D721Med (cell line): Measurements from ENCODE around the gene RIMS4.

Experiments
- DNase-seq: peaks from one replicate; pipeline ENCODE4 v3.0.0; 2011; ENCODE audit warnings: low spot score; ENCODE audit not compliant: insufficient read length
- FAIRE-seq: peaks from 2 replicates; lab custom pipeline; 2011; peaks lifted over from hg19 to GRCh38; lab: Jason Lieb, UNC
- TF ChIP-seq, protein P1 (sequence below): IDR thresholded peaks from 2 replicates; pipeline ENCODE4 v1.5.1; 2012; ENCODE audit warnings: mild to moderate bottlenecking, control low read depth; ENCODE audit not compliant: insufficient read depth; ENCODE audit errors: missing control alignments

RIMS4 gene

DNA sequence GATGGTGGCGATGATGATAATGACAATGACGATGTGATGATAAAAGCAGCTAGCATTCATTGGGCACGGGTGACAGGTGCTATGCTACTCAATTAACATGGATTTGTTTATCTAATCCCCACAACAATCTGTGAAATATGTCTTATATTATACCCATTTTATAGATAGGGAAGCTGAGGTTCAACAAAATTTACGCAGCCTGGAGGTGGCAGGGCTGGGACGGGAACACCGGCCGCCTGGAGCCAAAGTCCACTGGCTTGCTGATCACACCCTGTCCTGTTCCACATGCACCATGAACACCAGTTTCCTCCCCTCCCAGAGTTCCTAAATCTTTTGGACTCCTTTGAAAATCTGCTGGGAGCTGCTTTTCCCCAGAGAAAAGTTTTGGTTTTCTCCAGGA is 23.0 kb downstream of the RIMS4 start:
- no peak for FAIRE-seq
- TF ChIP-seq, protein P1, sequence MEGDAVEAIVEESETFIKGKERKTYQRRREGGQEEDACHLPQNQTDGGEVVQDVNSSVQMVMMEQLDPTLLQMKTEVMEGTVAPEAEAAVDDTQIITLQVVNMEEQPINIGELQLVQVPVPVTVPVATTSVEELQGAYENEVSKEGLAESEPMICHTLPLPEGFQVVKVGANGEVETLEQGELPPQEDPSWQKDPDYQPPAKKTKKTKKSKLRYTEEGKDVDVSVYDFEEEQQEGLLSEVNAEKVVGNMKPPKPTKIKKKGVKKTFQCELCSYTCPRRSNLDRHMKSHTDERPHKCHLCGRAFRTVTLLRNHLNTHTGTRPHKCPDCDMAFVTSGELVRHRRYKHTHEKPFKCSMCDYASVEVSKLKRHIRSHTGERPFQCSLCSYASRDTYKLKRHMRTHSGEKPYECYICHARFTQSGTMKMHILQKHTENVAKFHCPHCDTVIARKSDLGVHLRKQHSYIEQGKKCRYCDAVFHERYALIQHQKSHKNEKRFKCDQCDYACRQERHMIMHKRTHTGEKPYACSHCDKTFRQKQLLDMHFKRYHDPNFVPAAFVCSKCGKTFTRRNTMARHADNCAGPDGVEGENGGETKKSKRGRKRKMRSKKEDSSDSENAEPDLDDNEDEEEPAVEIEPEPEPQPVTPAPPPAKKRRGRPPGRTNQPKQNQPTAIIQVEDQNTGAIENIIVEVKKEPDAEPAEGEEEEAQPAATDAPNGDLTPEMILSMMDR, result no peak
- DNase-seq, result no peak

DNA sequence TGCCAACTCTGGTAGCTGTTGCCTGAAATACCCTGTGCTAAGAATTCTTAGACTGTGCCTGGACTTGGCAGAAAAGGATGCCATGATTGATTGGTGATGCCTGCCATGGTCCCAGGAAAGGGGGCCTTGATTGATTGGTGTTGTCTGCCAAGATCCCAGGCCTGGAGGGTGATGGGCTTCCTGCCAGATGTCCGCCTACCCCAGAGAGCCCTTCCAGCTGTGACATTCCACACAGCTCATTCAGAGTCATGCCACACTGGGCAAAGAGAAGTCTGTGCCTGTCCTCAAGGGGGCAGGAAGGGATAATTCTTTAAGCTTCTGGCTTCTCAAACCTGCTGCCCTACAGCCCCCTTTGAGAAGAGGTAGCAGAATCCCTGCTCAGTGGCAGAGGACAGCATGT is 24.6 kb downstream of the RIMS4 start:
- no peak for DNase-seq
- TF ChIP-seq, protein P1, result peak; percentile 16
- FAIRE-seq, result no peak

DNA sequence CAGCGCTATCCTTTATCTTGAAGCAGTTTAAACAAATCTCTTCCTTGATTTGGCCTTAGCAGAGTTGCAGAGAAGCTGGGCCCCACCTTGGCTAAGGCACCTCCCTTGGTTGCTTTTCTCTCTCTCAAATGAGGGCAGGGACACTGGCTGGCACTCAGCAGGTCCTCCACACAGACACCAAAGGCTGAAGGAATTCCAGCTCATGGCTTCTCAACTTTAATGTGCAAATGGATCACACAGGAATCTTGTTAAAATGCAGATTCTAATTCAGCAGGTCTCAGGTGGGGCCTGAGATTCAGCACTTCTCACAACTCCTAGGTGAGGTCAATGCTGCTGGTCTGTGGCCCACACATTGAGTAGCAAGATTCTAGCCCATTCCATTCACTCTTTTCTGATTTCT is 25.7 kb downstream of the RIMS4 start:
- DNase-seq, result no peak
- no peak for FAIRE-seq
- TF ChIP-seq, protein P1, result no peak

DNA sequence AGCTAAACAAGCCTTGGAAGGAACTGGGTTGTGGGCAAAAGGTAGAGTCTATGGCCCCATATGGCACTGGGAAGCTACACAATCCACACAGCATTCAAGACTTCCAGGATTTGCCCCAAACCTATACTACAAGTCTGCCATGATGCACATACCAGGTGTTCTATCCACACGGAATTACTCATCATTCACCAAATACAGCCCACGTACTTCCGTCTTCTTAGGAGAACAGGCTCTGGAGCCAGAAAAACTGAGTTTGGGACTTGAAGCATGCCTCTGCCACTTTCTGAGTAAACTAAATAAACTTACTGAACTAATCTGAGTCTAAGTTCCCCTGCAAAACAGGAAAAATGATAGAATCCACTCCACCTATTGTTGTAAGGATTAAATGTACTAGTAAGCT is 28.6 kb downstream of the RIMS4 start:
- TF ChIP-seq, protein P1, result no peak
- FAIRE-seq (no peak), DNase-seq (no peak)

DNA sequence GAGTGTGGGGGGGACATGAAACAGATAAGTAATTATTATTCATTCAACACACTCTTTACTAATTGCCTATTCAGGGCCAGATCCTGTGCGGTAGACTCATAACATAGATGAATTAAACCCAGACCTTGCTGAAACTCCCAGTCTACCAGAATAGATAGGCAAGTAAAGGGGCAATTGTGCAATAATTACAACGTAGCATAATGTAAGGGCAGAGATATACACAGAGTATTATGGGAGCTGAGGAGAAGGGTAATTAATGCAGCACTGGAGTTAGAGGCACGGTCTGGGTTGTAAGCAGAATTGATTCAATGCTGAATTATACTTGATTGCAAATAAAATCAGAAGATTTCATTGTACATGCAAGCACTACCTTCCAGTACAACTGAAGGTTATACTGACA is 29.2 kb downstream of the RIMS4 start:
- FAIRE-seq (no peak), DNase-seq (no peak)
- TF ChIP-seq, protein P1, result no peak

DNA sequence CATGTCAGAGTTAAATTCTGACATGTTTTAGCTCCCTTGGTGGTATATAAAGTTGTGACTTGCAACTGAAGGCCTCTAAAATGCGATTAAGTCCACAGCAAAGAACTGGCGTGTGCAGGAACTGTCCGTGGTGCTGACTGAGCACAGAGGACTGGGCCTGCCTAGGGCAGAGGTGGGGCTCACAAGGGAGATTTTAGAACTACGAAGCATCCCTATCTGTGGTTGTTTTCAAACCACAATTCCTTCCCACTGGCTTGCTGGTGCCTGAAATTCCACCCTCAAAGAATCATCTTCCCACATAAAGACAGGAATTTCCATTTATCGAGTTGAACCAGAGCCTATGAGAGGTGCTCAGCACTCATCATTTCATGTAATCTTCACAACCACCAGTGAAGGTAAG is 30.1 kb downstream of the RIMS4 start:
- no peak for DNase-seq
- TF ChIP-seq, protein P1, result no peak
- FAIRE-seq, result no peak

DNA sequence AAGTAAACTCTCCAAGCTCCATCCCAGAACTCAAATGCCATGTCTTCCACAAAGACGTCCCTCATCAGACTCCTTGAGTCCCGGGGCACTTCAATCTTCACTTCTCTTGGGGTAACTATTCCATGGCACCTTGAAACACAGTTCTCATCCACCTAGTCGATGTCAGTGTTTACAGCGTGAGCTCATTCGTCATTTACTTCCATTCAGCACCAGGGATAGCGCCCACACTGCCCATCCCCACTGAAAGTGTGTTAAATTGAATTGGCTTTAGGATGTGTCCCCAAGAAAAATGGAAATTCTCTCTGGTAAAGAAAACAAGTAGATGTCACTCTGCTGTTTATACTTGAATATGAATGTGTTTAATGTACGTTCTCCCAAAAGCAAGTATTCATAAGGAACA is 33.4 kb downstream of the RIMS4 start:
- FAIRE-seq (no peak), DNase-seq (no peak)
- TF ChIP-seq, protein P1, result no peak
